ENCODE data around the gene ANKRD44. TPM values are rescaled to one million over a fixed set of nuclear protein-coding genes. Genes with fewer than 3 reads are reported as not detected.

ANKRD44 gene
- total RNA-seq, 1 donor from 2014 or later: 8.1 TPM

DNA sequence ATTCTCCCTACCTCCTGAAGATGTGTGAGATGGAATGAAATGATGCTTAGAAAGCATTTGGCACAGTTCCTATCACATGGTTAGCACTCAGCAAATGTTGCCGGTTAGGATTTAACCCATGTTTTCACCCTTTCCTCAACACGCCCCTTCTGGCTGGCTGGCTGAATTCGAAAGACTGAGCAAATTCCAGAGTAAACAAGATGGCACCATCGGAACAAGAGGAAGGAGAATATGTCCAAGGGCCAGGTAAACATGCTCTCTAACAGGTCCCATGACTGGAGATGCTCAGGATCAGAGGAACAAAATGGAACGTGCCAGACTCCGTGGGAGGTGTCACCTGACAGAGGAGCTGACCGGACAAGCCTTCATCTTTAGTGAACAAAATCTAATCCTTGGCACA lies 145.6 kb downstream of the ANKRD44 start:
- H3K4me3 Mint-ChIP-seq (ENCODE audit: unreplicated experiment): peak overlapping the region; percentile 63
- H3K27me3 Mint-ChIP-seq (ENCODE audit: unreplicated experiment): peaks cover 8% of the 10 kb centered on the region
- H3K36me3 Mint-ChIP-seq (ENCODE audit: low read depth, unreplicated experiment): peaks cover 5% of the 10 kb centered on the region
- no peak overlapping the region for H3K27ac Mint-ChIP-seq (ENCODE audit: unreplicated experiment)
- no peak for DNase-seq (ENCODE audit: low spot score)
- peaks cover 20% of the 10 kb centered on the region for H3K4me1 Mint-ChIP-seq (ENCODE audit: unreplicated experiment)
- TF ChIP-seq, protein P1, sequence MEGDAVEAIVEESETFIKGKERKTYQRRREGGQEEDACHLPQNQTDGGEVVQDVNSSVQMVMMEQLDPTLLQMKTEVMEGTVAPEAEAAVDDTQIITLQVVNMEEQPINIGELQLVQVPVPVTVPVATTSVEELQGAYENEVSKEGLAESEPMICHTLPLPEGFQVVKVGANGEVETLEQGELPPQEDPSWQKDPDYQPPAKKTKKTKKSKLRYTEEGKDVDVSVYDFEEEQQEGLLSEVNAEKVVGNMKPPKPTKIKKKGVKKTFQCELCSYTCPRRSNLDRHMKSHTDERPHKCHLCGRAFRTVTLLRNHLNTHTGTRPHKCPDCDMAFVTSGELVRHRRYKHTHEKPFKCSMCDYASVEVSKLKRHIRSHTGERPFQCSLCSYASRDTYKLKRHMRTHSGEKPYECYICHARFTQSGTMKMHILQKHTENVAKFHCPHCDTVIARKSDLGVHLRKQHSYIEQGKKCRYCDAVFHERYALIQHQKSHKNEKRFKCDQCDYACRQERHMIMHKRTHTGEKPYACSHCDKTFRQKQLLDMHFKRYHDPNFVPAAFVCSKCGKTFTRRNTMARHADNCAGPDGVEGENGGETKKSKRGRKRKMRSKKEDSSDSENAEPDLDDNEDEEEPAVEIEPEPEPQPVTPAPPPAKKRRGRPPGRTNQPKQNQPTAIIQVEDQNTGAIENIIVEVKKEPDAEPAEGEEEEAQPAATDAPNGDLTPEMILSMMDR (IDR thresholded peaks at IDR 0.05; ENCODE audit: unreplicated experiment): no peak
- H3K9me3 Mint-ChIP-seq (ENCODE audit: unreplicated experiment): no peaks in the 10 kb centered on the region

DNA sequence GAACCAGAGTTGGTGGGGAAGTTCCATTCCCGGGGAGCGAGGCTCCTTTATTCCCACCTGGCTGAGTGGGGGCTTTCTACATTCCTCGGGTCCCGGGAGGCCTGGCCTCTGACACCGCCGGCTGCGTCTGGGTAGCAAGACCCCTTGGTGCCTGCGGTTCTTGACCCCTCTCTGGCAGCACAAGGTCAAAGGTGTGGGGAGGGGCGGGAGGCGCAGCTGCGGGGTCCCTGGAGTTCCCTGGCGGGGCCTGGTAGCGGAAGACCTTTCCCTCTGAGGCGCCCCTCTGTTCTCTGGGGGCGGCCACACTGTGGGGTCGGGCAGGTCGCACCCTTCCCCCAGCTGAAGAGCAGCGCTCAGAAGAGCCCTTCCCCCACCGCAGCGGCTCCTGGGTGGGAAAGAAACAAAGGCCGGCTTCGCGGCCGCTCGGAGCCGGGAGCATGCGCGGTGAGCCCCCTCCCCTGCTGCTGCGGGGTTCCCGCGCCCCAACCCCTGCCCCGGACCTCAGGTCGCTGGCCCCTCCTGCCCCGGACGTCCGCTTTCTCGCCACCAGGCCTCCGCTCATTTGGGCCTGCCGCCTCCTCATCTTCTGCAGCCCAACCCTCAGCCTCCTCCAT lies 146.3 kb downstream of the ANKRD44 start:
- Mint-ChIP-seq H3K27me3 (ENCODE audit: unreplicated experiment) (peaks cover 6% of the 10 kb centered on the region), H3K4me3 (ENCODE audit: unreplicated experiment) (peak overlapping the region; percentile 63), H3K9me3 (ENCODE audit: unreplicated experiment) (no peaks in the 10 kb centered on the region), H3K36me3 (ENCODE audit: low read depth, unreplicated experiment) (peaks cover 5% of the 10 kb centered on the region), H3K4me1 (ENCODE audit: unreplicated experiment) (peaks cover 19% of the 10 kb centered on the region), H3K27ac (ENCODE audit: unreplicated experiment) (no peak overlapping the region)
- peak; percentile 32 for DNase-seq (ENCODE audit: low spot score)
- TF ChIP-seq, protein P1 (IDR thresholded peaks at IDR 0.05; ENCODE audit: unreplicated experiment): no peak

DNA sequence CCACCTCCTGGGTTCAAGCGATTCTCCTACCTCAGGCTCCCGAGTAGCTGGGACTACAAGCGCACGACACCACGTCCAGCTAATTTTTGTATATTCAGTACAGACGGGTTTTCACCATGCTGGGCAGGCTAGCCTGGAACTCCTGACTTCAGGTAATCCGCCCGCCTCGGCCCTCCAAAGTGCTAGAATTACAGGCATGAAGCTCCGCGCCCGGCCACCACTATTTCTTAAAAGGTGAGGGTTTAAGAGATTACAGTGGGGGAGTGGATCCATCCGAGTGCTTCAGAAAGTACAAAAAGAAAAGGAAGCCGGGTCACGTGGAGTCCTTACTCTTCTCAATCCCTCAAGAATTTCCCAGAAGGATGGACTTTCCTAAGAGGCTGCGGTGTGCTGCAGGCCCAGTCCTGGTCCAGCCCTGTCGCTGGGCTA lies 146.9 kb downstream of the ANKRD44 start:
- Mint-ChIP-seq H3K36me3 (ENCODE audit: low read depth, unreplicated experiment) (peaks cover 5% of the 10 kb centered on the region), H3K4me1 (ENCODE audit: unreplicated experiment) (peaks cover 15% of the 10 kb centered on the region), H3K9me3 (ENCODE audit: unreplicated experiment) (no peaks in the 10 kb centered on the region), H3K27ac (ENCODE audit: unreplicated experiment) (no peak overlapping the region), H3K4me3 (ENCODE audit: unreplicated experiment) (no peak overlapping the region), H3K27me3 (ENCODE audit: unreplicated experiment) (peaks cover 6% of the 10 kb centered on the region)
- TF ChIP-seq, protein P1 (IDR thresholded peaks at IDR 0.05; ENCODE audit: unreplicated experiment): no peak
- DNase-seq (ENCODE audit: low spot score): no peak

DNA sequence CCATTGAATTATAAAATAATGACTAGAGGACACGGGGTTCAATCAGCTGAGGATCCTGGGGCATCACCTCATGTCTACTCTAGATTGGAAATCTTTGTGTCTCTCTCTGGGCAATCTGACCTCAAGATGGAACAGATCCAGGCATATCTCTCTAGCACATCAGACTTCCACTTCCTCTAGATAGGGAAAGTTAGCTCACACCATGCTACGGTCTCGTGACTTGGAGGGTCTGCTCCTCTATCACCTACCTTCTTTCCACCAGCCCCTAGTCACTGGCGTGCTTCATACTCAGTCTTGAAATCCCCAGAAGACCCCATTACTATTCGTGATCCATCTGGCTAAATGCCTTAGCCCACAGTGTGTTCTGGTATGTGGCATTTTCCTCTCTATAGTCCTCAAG lies 148.8 kb downstream of the ANKRD44 start:
- no peak for DNase-seq (ENCODE audit: low spot score)
- no peak overlapping the region for H3K4me3 Mint-ChIP-seq (ENCODE audit: unreplicated experiment)
- peaks cover 5% of the 10 kb centered on the region for H3K36me3 Mint-ChIP-seq (ENCODE audit: low read depth, unreplicated experiment)
- TF ChIP-seq, protein P1 (IDR thresholded peaks at IDR 0.05; ENCODE audit: unreplicated experiment): no peak
- no peaks in the 10 kb centered on the region for H3K9me3 Mint-ChIP-seq (ENCODE audit: unreplicated experiment)
- H3K27ac Mint-ChIP-seq (ENCODE audit: unreplicated experiment): no peak overlapping the region
- peaks cover 6% of the 10 kb centered on the region for H3K27me3 Mint-ChIP-seq (ENCODE audit: unreplicated experiment)
- peaks cover 15% of the 10 kb centered on the region for H3K4me1 Mint-ChIP-seq (ENCODE audit: unreplicated experiment)

DNA sequence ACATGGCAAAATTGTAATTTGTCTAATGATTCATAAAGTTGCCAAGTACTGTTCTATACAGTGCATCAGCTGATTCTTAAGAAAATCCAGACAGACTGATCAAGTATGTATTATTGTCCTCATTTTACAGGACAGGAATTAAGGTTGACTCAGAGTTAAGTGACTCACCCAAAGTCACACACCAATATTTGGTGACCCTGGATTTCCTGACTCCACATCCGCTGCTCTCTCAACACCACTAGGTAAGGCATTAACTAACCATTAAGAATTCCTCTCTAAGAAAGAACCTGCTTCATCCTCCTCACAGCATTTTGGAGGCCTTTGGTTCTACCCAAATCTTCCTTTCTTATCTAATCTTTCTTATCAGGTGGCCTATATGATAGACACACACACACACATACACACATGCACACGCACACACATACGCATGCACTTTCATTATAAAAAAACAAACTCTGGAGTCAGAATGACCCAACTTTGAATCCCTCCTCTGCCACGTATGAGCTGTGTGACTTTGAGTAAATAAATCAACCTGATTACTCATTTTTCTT lies 150.8 kb downstream of the ANKRD44 start:
- Mint-ChIP-seq H3K4me3 (ENCODE audit: unreplicated experiment) (no peak overlapping the region), H3K36me3 (ENCODE audit: low read depth, unreplicated experiment) (peaks cover 2% of the 10 kb centered on the region), H3K27me3 (ENCODE audit: unreplicated experiment) (peaks cover 6% of the 10 kb centered on the region), H3K27ac (ENCODE audit: unreplicated experiment) (no peak overlapping the region), H3K9me3 (ENCODE audit: unreplicated experiment) (no peaks in the 10 kb centered on the region), H3K4me1 (ENCODE audit: unreplicated experiment) (peaks cover 11% of the 10 kb centered on the region)
- TF ChIP-seq, protein P1 (IDR thresholded peaks at IDR 0.05; ENCODE audit: unreplicated experiment): no peak
- DNase-seq (ENCODE audit: low spot score): no peak
